Erythroblast (primary cell): Measurements from ENCODE around the gene SRSF4.

ENCODE experiments used
- GATA1 ChIP-seq: IDR thresholded peaks from 2 replicates; pipeline ENCODE4 v1.6.1; 2011; ENCODE audit warnings: low read depth, mild to moderate bottlenecking, control low read depth, low read length, moderate library complexity
- POLR2A ChIP-seq: IDR thresholded peaks from 2 replicates; pipeline ENCODE4 v1.6.1; 2011; ENCODE audit warnings: mild to moderate bottlenecking, low read length

DNA sequence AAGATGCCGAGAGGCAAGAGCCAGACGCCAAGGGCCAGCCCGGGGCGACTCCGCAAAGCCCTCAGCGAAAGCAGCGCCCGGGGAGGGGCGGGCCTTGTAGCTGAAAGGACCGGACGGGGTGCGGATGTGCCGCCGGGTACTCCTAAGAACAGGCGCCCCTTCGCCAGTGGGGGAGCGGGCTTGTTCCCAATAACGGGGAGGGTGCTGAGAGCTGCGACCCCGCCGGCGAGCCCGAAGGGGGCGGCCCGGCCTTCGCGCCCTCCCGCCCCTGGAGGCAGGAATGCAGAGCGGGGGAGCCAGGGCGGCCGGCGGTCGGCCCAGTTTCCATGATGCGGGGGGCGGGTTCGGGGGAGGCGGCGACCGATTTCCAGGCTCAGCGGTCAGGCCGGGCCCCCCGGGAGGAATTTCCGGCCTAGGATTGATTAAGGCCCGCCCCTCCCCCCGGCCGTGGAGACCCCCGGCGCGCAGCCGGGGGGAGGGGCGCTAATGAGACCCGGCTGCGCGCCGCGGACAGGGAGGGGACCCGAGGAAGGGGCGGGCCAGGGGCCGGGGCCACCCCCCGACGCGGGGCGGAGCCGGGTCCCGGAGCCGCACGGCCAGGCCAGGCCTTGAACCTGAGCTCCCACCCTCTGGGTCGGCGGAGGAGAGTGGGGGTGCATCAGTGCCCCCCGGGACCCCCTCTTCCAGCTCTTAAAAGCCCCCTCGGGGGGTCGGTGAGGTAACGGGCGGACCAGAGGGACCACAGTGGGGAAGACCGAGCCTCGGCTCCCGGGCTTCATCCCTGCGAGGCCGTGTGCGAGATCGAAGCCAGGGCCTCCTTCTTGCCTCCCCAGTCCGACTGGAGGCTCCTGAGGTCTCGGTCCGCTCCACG, 57.1 kb downstream of the SRSF4 start:
- TF ChIP-seq POLR2A, result no peak
- TF ChIP-seq GATA1, result no peak
